Thyroid gland (tissue), 4 donors: ENCODE data around the gene NCR3LG1. TPM values are rescaled to one million over a fixed set of nuclear protein-coding genes. Genes with fewer than 3 reads are reported as not detected.

Source experiments
- DNase-seq, 2 donors: peaks; one replicate each; pipeline ENCODE4 v3.0.0-alpha.2; 2019
- H3K27ac ChIP-seq, 3 donors: fragments of 200-600 bp; sonication (generic); 1 replicate in 2 of 3; 2 replicates in 1 of 3; pipeline ENCODE4 v1.5.1; 2016 to 2019; ENCODE audit warnings: mild to moderate bottlenecking in 1 of 3, moderate library complexity in 1 of 3
- H3K27me3 ChIP-seq: fragments of 200-600 bp; sonication (generic); one replicate; pipeline ENCODE4 v1.5.1; 2019
- H3K36me3 ChIP-seq, 2 donors: fragments of 200-600 bp; sonication (generic); one replicate each; pipeline ENCODE4 v1.5.1; 2016 to 2019
- H3K4me1 ChIP-seq, 2 donors: fragments of 200-600 bp; sonication (generic); one replicate each; pipeline ENCODE4 v1.5.1; 2017 to 2019
- H3K4me3 ChIP-seq, 3 donors: fragments of 200-600 bp; sonication (generic); replicated peaks in 1 of 3; 1 replicate in 2 of 3; 2 replicates in 1 of 3; pipeline ENCODE4 v1.5.1; 2016; ENCODE audit warnings: mild to moderate bottlenecking in 1 of 3
- H3K9me3 ChIP-seq: fragments of 200-600 bp; sonication (generic); one replicate; pipeline ENCODE4 v1.5.1; 2017
- POLR2A ChIP-seq, 2 donors: fragments of 450-650 bp; IDR thresholded peaks; one replicate each; pipeline ENCODE4 v1.6.1; 2017; ENCODE audit warnings: antibody characterized with exemption in 2 of 2, mild to moderate bottlenecking in 2 of 2, moderate library complexity in 1 of 2
- WGBS, 2 donors: methylation state at CpG; one replicate each; pipeline ENCODE4 v1.1.5; 2017; 5-methylcytosine and 5-hydroxymethylcytosine counted together
- intact Hi-C: fragments of 100-400 bp; cut with DNase I; formaldehyde crosslinking; loops from one replicate; pipeline ENCODE4 v1.15.1; 2023
- total RNA-seq, 4 donors: library from RNA; depleted of rRNA; stranded (reverse); fragments of >200 nt; gene quantifications; one replicate each; pipeline ENCODE4 v1.2.3, GENCODE V29; 2016
- TF ChIP-seq, protein P1 (sequence below), 6 experiments: fragments of 200-600 bp in 3 of 6; fragments of 450-650 bp in 3 of 6; sonication (generic) in 3 of 6; IDR thresholded peaks; one replicate each; pipeline ENCODE4 v1.5.1; 2016 to 2019; ENCODE audit warnings: antibody characterized with exemption in 6 of 6, mild to moderate bottlenecking in 2 of 6, inconsistent platforms in 1 of 6, moderate library complexity in 1 of 6

The NCR3LG1 gene, protein sequence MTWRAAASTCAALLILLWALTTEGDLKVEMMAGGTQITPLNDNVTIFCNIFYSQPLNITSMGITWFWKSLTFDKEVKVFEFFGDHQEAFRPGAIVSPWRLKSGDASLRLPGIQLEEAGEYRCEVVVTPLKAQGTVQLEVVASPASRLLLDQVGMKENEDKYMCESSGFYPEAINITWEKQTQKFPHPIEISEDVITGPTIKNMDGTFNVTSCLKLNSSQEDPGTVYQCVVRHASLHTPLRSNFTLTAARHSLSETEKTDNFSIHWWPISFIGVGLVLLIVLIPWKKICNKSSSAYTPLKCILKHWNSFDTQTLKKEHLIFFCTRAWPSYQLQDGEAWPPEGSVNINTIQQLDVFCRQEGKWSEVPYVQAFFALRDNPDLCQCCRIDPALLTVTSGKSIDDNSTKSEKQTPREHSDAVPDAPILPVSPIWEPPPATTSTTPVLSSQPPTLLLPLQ
- total RNA-seq = 1 to 10 TPM; 2.8 to 7.8 (median 7.2) TPM

DNA sequence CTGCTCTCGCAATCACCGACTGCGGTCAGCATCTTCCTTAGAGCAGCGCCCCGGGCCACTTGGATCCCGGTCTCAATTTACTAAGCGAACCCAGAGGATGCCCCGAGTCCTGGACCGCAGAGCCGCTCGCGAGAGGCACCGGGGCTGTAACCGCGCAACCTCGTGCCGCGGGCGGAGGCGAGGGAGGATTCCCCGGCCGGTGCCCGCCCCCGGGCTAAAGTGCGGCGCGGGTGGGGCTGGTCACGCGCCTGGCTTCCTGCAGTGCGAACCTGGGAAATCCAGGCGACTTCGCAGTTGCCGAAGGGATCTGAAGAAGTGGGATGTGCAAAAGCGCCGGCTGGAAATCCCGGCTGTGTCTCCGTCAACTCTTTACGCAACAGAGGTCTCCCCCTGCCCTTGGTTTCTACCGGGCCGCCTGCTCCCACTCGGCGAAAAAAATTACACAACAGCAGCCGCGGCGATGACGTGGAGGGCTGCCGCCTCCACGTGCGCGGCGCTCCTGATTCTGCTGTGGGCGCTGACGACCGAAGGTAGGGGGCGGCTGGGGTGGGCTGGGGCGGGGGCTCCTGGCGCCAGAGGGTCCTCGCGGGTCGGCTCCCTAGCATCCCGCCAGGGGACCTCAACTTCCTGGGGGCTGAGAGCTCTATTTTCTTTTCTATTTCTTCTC is at the start of gene NCR3LG1:
TSS of gene NCR3LG1 (plus strand) at position 291 of the 667 bp plus-strand sequence. CDS start at position 461, 170 bp downstream.
- Histone ChIP-seq H3K4me3 (peak within 1 kb of the TSS; percentile 7 to 52 (median 32)), H3K27me3 (no peaks in the 10 kb centered on the region), H3K9me3 (no peaks in the 10 kb centered on the region), H3K27ac (peak within 1 kb of the TSS in 2 of 3 donors; percentile 18 to 87), H3K4me1 (peaks cover 3 to 9% of the 10 kb centered on the region in 2 donors), H3K36me3 (no peaks in the 10 kb centered on the region)
- TF ChIP-seq, protein P1, sequence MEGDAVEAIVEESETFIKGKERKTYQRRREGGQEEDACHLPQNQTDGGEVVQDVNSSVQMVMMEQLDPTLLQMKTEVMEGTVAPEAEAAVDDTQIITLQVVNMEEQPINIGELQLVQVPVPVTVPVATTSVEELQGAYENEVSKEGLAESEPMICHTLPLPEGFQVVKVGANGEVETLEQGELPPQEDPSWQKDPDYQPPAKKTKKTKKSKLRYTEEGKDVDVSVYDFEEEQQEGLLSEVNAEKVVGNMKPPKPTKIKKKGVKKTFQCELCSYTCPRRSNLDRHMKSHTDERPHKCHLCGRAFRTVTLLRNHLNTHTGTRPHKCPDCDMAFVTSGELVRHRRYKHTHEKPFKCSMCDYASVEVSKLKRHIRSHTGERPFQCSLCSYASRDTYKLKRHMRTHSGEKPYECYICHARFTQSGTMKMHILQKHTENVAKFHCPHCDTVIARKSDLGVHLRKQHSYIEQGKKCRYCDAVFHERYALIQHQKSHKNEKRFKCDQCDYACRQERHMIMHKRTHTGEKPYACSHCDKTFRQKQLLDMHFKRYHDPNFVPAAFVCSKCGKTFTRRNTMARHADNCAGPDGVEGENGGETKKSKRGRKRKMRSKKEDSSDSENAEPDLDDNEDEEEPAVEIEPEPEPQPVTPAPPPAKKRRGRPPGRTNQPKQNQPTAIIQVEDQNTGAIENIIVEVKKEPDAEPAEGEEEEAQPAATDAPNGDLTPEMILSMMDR (IDR thresholded peaks at IDR 0.05) = peak in 1 of 6 experiments; percentile 10
- TF ChIP-seq POLR2A (IDR thresholded peaks at IDR 0.05) = peak in 1 of 2 donors; percentile 28
- DNase-seq = peak; percentile 66
- 2 to 5% methylated on average over 32 to 54 of the region's 61 CpGs for WGBS, 2 donors
- intact Hi-C loops = no loop called here

DNA sequence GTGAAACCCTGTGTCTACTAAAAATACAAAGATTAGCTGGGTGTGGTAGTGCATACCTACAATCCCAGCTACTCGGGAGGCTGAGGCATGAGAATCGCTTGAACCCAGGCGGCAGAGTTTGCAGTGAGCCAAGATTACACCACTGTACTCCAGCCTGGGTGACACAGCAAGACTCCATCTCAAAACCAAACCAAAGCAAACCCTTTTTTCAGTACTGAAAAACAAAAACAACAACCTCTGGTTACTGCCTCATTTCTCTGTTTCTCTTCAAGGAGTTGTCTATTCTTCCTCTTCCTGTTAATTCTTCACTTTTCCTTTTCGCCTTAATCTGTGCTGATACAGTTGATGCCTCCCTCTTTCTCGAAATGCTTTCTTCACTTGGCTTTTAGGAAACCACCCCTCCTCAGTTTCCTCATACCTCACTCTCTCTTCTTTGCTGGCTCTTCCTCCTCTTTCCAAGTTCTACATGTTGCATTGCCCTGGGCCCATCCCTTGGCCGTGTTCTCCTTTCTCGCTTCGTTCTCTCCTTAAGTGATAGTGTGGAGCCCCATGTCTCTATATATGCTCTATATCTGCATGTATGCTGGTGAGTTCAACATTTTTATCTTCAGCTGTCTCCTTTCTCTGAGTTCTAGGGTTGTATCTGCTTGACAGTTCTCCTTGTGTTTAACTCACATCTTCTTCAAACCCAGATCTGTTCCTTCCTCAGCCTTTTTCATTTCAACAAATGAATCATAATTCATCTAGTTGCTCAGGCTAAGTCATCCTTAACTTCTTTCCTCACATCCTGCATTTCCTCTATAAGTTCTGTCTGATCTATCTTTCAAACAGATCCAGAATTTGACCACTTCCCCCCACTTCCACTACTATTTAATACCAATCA is 38.0 kb upstream of the NCR3LG1 start:
- Histone ChIP-seq H3K4me3 (no peak overlapping the region), H3K36me3 (peaks cover 0 to 18% of the 10 kb centered on the region in 2 donors), H3K27ac (peak overlapping the region; percentile 60 to 95 (median 63)), H3K27me3 (no peaks in the 10 kb centered on the region), H3K9me3 (no peaks in the 10 kb centered on the region), H3K4me1 (peaks cover 7 to 18% of the 10 kb centered on the region in 2 donors)
- TF ChIP-seq, protein P1 (IDR thresholded peaks at IDR 0.05) = no peak
- TF ChIP-seq POLR2A (IDR thresholded peaks at IDR 0.05) = no peak
- WGBS, 2 donors = 92 to 95% methylated on average over 8 of the region's 8 CpGs
- intact Hi-C loops = no loop called here
- no peak for DNase-seq

DNA sequence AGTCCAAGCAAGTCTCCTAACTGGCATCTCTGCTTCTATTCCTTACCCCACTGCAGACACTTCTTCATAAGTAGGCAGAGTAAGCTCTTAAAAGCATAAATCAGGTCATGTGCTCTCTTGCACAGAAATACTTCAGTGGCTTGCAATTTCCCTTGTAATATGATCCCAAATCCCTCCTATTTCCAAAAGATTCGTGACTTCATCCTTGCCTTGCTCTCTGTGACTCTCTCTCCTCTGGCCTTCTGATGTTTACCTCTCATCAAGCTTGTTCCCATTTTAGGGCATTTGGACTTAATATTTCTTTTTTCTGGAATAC is 37.4 kb upstream of the NCR3LG1 start:
- 10 to 21% methylated on average over 1 of the region's 1 CpG for WGBS, 2 donors
- Histone ChIP-seq H3K4me1 (peaks cover 7 to 18% of the 10 kb centered on the region in 2 donors), H3K9me3 (no peaks in the 10 kb centered on the region), H3K36me3 (peaks cover 0 to 18% of the 10 kb centered on the region in 2 donors), H3K27ac (peak overlapping the region; percentile 60 to 95 (median 85)), H3K4me3 (no peak overlapping the region), H3K27me3 (no peaks in the 10 kb centered on the region)
- no peak for DNase-seq
- TF ChIP-seq, protein P1 (IDR thresholded peaks at IDR 0.05) = no peak
- TF ChIP-seq POLR2A (IDR thresholded peaks at IDR 0.05) = peak in 1 of 2 donors; percentile 78
- intact Hi-C loops = no loop called here

DNA sequence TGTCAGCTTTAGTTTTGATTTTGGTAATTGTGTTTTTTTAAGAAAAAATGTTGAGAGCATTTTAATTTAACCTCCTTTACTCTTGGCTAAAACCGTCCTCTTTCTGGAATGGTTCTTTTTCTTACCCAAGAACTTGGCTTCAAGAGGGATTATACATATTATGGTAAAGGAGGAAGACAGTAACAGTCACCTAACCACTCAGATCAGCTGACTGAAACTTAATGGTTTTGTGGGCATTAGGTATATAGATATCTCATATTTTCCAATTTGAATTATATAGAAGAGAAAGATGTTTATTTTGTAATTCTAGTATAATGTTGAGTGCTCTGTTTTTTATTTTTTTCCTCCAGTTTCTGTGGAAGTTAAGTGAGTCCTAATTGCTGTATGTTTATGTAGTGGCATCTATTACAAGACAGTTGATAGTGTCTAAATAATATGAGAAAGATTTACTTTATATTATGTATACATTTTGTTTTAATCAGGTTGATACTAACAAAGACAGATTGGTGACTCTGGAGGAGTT is 36.6 kb upstream of the NCR3LG1 start:
- H3K4me3 ChIP-seq = no peak overlapping the region
- H3K36me3 ChIP-seq = peaks cover 0 to 14% of the 10 kb centered on the region in 2 donors
- no peak for DNase-seq
- no peaks in the 10 kb centered on the region for H3K27me3 ChIP-seq
- 58 to 68% methylated on average over 1 of the region's 1 CpG for WGBS, 2 donors
- intact Hi-C loops = no loop called here
- no peaks in the 10 kb centered on the region for H3K9me3 ChIP-seq
- TF ChIP-seq, protein P1 (IDR thresholded peaks at IDR 0.05) = no peak
- TF ChIP-seq POLR2A (IDR thresholded peaks at IDR 0.05) = no peak
- peaks cover 7 to 18% of the 10 kb centered on the region in 2 donors for H3K4me1 ChIP-seq
- peak overlapping the region; percentile 60 to 95 (median 85) for H3K27ac ChIP-seq
